Caco-2 (cell line): ENCODE measurements around the gene TNFSF9. TPM values are rescaled to one million over a fixed set of nuclear protein-coding genes. Genes with fewer than 3 reads are reported as not detected.

Source experiments
- BruUV-seq: library from RNA; stranded (reverse); fragments of 400-500 nt; replicated peaks from 2 replicates; lab custom pipeline; 2021; lab: Mats Ljungman, UMichigan
- CTCF ChIA-PET: fragments of 300-600 bp; sonication (Branson Sonifier 250); formaldehyde crosslinking; loops from one replicate; lab custom pipeline; 2022; ENCODE audit warnings: antibody characterized with exemption; lab: Charles Lee
- POLR2A ChIA-PET: fragments of 300-600 bp; sonication (Branson Sonifier 250); formaldehyde crosslinking; loops from one replicate; lab custom pipeline; 2022; ENCODE audit warnings: antibody characterized with exemption; lab: Charles Lee
- DNase-seq, 2 experiments: peaks; one replicate each; pipeline versions ENCODE4 v3.0.0 to v3.0.0-alpha.2; 2020 to 2022
- H3K27me3 ChIP-seq: replicated peaks from 2 replicates; pipeline ENCODE4 v1.6.0; 2011; ENCODE audit warnings: low read length; ENCODE audit not compliant: control insufficient read depth, insufficient read depth
- H3K36me3 ChIP-seq: 2 replicates; pipeline ENCODE4 v1.5.1; 2011; ENCODE audit warnings: low read length; ENCODE audit not compliant: control insufficient read depth, insufficient read depth
- H3K4me1 ChIP-seq: fragments of 250-450 bp; sonication (Bioruptor Pico); 2 replicates; pipeline ENCODE4 v1.5.1; 2020; ENCODE audit warnings: mild to moderate bottlenecking
- H3K4me3 ChIP-seq: 2 replicates; pipeline ENCODE4 v1.5.1; 2011; ENCODE audit warnings: low read depth, mild to moderate bottlenecking, control low read depth, low read length
- H3K9me3 ChIP-seq: fragments of 250-450 bp; sonication (Bioruptor Pico); 2 replicates; pipeline ENCODE4 v1.5.1; 2020; ENCODE audit warnings: mild to moderate bottlenecking, moderate library complexity
- H3K27ac Mint-ChIP-seq: one replicate; pipeline ENCODE4 v1.8.0; 2022; ENCODE audit warnings: mixed read lengths; ENCODE audit not compliant: unreplicated experiment
- H3K27me3 Mint-ChIP-seq: one replicate; pipeline ENCODE4 v1.8.0; 2022; ENCODE audit warnings: mixed read lengths; ENCODE audit not compliant: insufficient read depth, unreplicated experiment
- H3K36me3 Mint-ChIP-seq: one replicate; pipeline ENCODE4 v1.8.0; 2022; ENCODE audit warnings: mild to moderate bottlenecking, mixed read lengths; ENCODE audit not compliant: insufficient read depth, unreplicated experiment
- H3K4me1 Mint-ChIP-seq: one replicate; pipeline ENCODE4 v1.8.0; 2022; ENCODE audit warnings: low read depth, mixed read lengths; ENCODE audit not compliant: unreplicated experiment
- H3K4me3 Mint-ChIP-seq: one replicate; pipeline ENCODE4 v1.8.0; 2022; ENCODE audit warnings: mild to moderate bottlenecking, moderate library complexity, mixed read lengths; ENCODE audit not compliant: unreplicated experiment
- H3K9me3 Mint-ChIP-seq: one replicate; pipeline ENCODE4 v1.8.0; 2022; ENCODE audit warnings: mixed read lengths; ENCODE audit not compliant: unreplicated experiment
- CTCF ChIP-seq, 2 experiments: fragments of 200-600 bp in 1 of 2; IDR thresholded peaks; 1 replicate in 1 of 2; 2 replicates in 1 of 2; pipeline versions ENCODE4 v1.5.1 to v1.8.0; 2011 to 2022; ENCODE audit warnings: antibody characterized with exemption in 1 of 2, control low read depth in 1 of 2, inconsistent platforms in 1 of 2, low read depth in 1 of 2, low read length in 1 of 2, mild to moderate bottlenecking in 1 of 2, moderate library complexity in 1 of 2; ENCODE audit not compliant: insufficient read depth in 1 of 2, severe bottlenecking in 1 of 2, unreplicated experiment in 1 of 2
- intact Hi-C: fragments of 100-400 bp; cut with micrococcal nuclease; formaldehyde crosslinking; loops from one replicate; pipeline ENCODE4 v1.10.0; 2022; ENCODE audit not compliant: unreplicated experiment
- total RNA-seq: library from RNA; stranded (reverse); gene quantifications from 2 replicates; pipeline ENCODE4 v1.2.3, GENCODE V29; 2022

The TNFSF9 gene
- total RNA-seq, 1 experiment from 2014 or later = 0.77 TPM

DNA sequence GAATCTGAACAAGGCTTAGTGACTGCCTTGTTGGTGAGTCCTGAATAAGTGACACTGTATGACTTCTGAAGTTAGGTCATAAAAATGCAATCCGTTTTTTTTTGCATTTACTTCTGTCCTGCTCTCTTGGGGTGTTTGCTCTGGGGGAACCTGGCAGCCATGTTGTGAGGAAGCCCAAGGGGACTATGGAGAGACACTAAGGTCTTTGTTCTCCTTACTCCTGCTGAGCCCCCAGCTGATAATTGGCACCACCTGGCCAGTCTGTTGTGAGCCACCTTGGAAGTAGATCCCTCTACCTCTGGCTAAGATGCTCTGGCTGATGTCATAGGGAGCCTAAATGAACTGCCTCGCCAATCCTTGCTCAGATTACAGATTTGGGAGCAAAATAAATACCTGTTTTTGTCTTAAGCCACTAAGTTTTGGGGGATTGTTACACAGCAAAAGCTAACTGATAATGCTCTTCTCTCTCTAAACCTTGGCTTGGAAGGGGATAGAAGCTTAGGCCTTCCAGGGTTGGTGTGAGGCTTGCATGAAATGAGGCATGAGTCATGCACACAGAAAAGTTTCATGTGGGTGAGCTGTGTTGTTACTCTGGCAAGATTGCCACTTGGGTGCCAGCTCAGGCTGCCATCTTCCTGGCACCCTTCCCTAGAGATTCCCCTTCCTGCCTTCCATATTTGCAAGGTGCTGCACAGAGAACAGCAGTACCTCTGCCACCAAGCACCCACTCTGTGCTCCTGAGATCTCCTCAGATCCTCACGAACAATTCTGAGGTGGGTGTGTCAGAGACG lies 38.8 kb upstream of the TNFSF9 start:
- Histone ChIP-seq H3K4me1 (no peaks in the 10 kb centered on the region), H3K36me3 (no peaks in the 10 kb centered on the region), H3K4me3 (no peak overlapping the region), H3K27me3 (no peaks in the 10 kb centered on the region), H3K9me3 (no peaks in the 10 kb centered on the region)
- BruUV-seq = no TSS peak
- peaks cover 15% of the 10 kb centered on the region for H3K4me1 Mint-ChIP-seq
- CTCF ChIA-PET = no interaction called here
- no peaks in the 10 kb centered on the region for H3K36me3 Mint-ChIP-seq
- POLR2A ChIA-PET = no interaction called here
- no peak overlapping the region for H3K4me3 Mint-ChIP-seq
- TF ChIP-seq CTCF (IDR thresholded peaks at IDR 0.05; ENCODE audit: insufficient read depth in 1 of 2, low read depth in 1 of 2, low read length in 1 of 2, severe bottlenecking in 1 of 2, unreplicated experiment in 1 of 2) = no peak
- no peaks in the 10 kb centered on the region for H3K9me3 Mint-ChIP-seq
- no peak for DNase-seq
- intact Hi-C loops = no loop called here
- peaks cover 3% of the 10 kb centered on the region for H3K27me3 Mint-ChIP-seq
- H3K27ac Mint-ChIP-seq = no peak overlapping the region

GRCh38 chr19:6494438-6495036 lies 36.3 kb upstream of the TNFSF9 start:
- Histone ChIP-seq H3K4me3 (no peak overlapping the region), H3K27me3 (no peaks in the 10 kb centered on the region), H3K4me1 (no peaks in the 10 kb centered on the region), H3K36me3 (no peaks in the 10 kb centered on the region), H3K9me3 (no peaks in the 10 kb centered on the region)
- Mint-ChIP-seq H3K36me3 (no peaks in the 10 kb centered on the region), H3K4me3 (no peak overlapping the region), H3K9me3 (no peaks in the 10 kb centered on the region), H3K27me3 (peaks cover 3% of the 10 kb centered on the region), H3K4me1 (peaks cover 15% of the 10 kb centered on the region), H3K27ac (no peak overlapping the region)
- TF ChIP-seq CTCF (IDR thresholded peaks at IDR 0.05; ENCODE audit: insufficient read depth in 1 of 2, low read depth in 1 of 2, low read length in 1 of 2, severe bottlenecking in 1 of 2, unreplicated experiment in 1 of 2) = no peak
- intact Hi-C loops = no loop called here
- ChIA-PET POLR2A (no interaction called here), CTCF (interaction anchor here (1.1 kb wide), 1 partner anchor 10 kb away, joined by 4 read pairs; no protein-coding TSS in a partner anchor)
- BruUV-seq = no TSS peak
- DNase-seq = no peak

DNA sequence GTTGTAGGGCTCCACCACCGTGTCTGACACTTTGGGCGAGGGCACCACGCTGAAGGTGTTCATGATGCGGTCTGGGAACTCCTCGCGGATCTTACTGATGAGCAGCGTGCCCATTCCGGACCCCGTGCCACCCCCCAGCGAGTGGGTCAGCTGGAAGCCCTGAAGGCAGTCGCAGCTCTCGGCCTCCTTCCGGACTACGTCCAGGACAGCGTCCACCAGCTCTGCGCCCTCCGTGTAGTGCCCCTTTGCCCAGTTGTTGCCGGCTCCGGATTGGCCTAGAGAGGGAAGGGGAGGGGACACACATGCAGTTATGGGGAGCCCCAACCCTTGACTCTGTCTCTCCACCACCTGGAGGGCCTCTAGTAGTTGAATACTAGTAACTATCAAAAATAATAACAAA lies 34.9 kb upstream of the TNFSF9 start:
- ChIA-PET POLR2A (no interaction called here), CTCF (no interaction called here)
- Mint-ChIP-seq H3K36me3 (no peaks in the 10 kb centered on the region), H3K27me3 (no peaks in the 10 kb centered on the region), H3K4me3 (no peak overlapping the region), H3K9me3 (no peaks in the 10 kb centered on the region), H3K27ac (no peak overlapping the region), H3K4me1 (peaks cover 8% of the 10 kb centered on the region)
- intact Hi-C loops = no loop called here
- no peaks in the 10 kb centered on the region for H3K27me3 ChIP-seq
- no peaks in the 10 kb centered on the region for H3K9me3 ChIP-seq
- DNase-seq = no peak
- BruUV-seq = no TSS peak
- H3K4me3 ChIP-seq = no peak overlapping the region
- no peak for TF ChIP-seq CTCF (IDR thresholded peaks at IDR 0.05; ENCODE audit: insufficient read depth in 1 of 2, low read depth in 1 of 2, low read length in 1 of 2, severe bottlenecking in 1 of 2, unreplicated experiment in 1 of 2)
- no peaks in the 10 kb centered on the region for H3K36me3 ChIP-seq
- H3K4me1 ChIP-seq = no peaks in the 10 kb centered on the region
